Sigmoid colon (tissue), 7 donors: ENCODE results near the gene BRME1. TPM values are rescaled to one million over a fixed set of nuclear protein-coding genes. Genes with fewer than 3 reads are reported as not detected.

Source experiments
- DNase-seq: peaks from one replicate; pipeline ENCODE4 v3.0.0-alpha.2; 2019
- H3K27ac ChIP-seq, 4 donors: fragments of 200-600 bp; sonication (generic); one replicate each; pipeline ENCODE4 v1.5.1; 2016 to 2019; ENCODE audit warnings: mild to moderate bottlenecking in 1 of 4
- H3K27me3 ChIP-seq, 3 donors: fragments of 200-600 bp; sonication (generic); one replicate each; pipeline ENCODE4 v1.5.1; 2019; ENCODE audit warnings: mild to moderate bottlenecking in 1 of 3
- H3K36me3 ChIP-seq, 4 donors: fragments of 200-600 bp; sonication (generic); one replicate each; pipeline ENCODE4 v1.5.1; 2016 to 2019
- H3K4me1 ChIP-seq, 4 donors: fragments of 200-600 bp; sonication (generic); one replicate each; pipeline ENCODE4 v1.5.1; 2017 to 2019
- H3K4me3 ChIP-seq, 4 donors: fragments of 200-600 bp; sonication (generic); one replicate each; pipeline ENCODE4 v1.5.1; 2017 to 2019; ENCODE audit warnings: mild to moderate bottlenecking in 2 of 4, moderate library complexity in 1 of 4
- H3K9me3 ChIP-seq, 4 donors: fragments of 200-600 bp in 3 of 4; sonication (generic) in 3 of 4; one replicate each; pipeline versions ENCODE4 v1.5.1 to v1.6.1; 2013 to 2019
- CTCF ChIP-seq, 4 experiments: fragments of 450-650 bp in 3 of 4; fragments of 200-600 bp in 1 of 4; IDR thresholded peaks; one replicate each; pipeline ENCODE4 v1.5.1; 2016 to 2019; ENCODE audit warnings: antibody characterized with exemption in 4 of 4, mild to moderate bottlenecking in 3 of 4, moderate library complexity in 2 of 4
- EP300 ChIP-seq, 4 donors: sonication (generic); formaldehyde crosslinking; IDR thresholded peaks; one replicate each; pipeline ENCODE4 v1.6.1; 2017; ENCODE audit warnings: antibody characterized with exemption in 4 of 4
- POLR2A ChIP-seq, 2 donors: fragments of 450-650 bp; IDR thresholded peaks; one replicate each; pipeline ENCODE4 v1.6.1; 2016; ENCODE audit warnings: antibody characterized with exemption in 2 of 2, mild to moderate bottlenecking in 2 of 2, moderate library complexity in 2 of 2
- POLR2AphosphoS5 ChIP-seq, 4 donors: sonication (generic); formaldehyde crosslinking; IDR thresholded peaks; one replicate each; pipeline ENCODE4 v1.6.1; 2017; ENCODE audit warnings: antibody characterized with exemption in 4 of 4
- WGBS, 2 donors: extraction: QIAGEN DNeasy Blood & Tissue Kit; methylation state at CpG; one replicate each; pipeline ENCODE4 v1.1.7; 2013; 5-methylcytosine and 5-hydroxymethylcytosine counted together
- intact Hi-C: fragments of 100-400 bp; cut with DNase I; formaldehyde crosslinking; loops from one replicate; pipeline ENCODE4 v1.15.1; 2023
- polyA plus RNA-seq, 3 donors: library from polyadenylated mRNA; stranded (reverse); fragments of 200-250 nt; gene quantifications; one replicate each; pipeline ENCODE4 v1.2.3, GENCODE V29; 2013
- total RNA-seq, 4 donors: library from RNA; depleted of rRNA; stranded (reverse); fragments of >200 nt; gene quantifications; one replicate each; pipeline ENCODE4 v1.1.0, GENCODE V29; 2016
- donor health status: healthy with polysubstance abuse.
- donor health status: Bipolar disorder and iron deficiency.
- donor health status: healthy.

The BRME1 gene
- total and polyA plus RNA-seq, 7 donors: 0.99 to 9.0 (median 1.8) TPM

GRCh38 chr19:13876834-13877233 is 29.1 kb downstream of the BRME1 start, which contains the start of gene NANOS3:
TSS of gene NANOS3 (plus strand) at chr19:13877134. CDS start at chr19:13877249, 115 bp downstream.
- Histone ChIP-seq H3K27ac (no peak within 1 kb of the TSS), H3K4me1 (peaks cover 0 to 36% (median 27%) of the 10 kb centered on the region in 4 donors), H3K9me3 (no peaks in the 10 kb centered on the region), H3K4me3 (no peak within 1 kb of the TSS), H3K36me3 (no peaks in the 10 kb centered on the region), H3K27me3 (peaks cover 0 to 10% (median 4%) of the 10 kb centered on the region in 3 donors)
- whole genome bisulfite sequencing, 2 donors: 38 to 52% methylated on average over 5 of the region's 5 CpGs
- no peak for TF ChIP-seq CTCF (IDR thresholded peaks at IDR 0.05)
- no peak for TF ChIP-seq EP300 (IDR thresholded peaks at IDR 0.05)
- no peak for TF ChIP-seq POLR2A (IDR thresholded peaks at IDR 0.05)
- no peak for TF ChIP-seq POLR2AphosphoS5 (IDR thresholded peaks at IDR 0.05)
- no peak for DNase-seq
- intact Hi-C loops: no loop called here

GRCh38 chr19:13875824-13876223 is 30.1 kb downstream of the BRME1 start:
- Histone ChIP-seq H3K27ac (no peak overlapping the region), H3K9me3 (no peaks in the 10 kb centered on the region), H3K27me3 (peaks cover 0 to 10% (median 4%) of the 10 kb centered on the region in 3 donors), H3K4me1 (peaks cover 0 to 26% (median 23%) of the 10 kb centered on the region in 4 donors), H3K36me3 (no peaks in the 10 kb centered on the region), H3K4me3 (no peak overlapping the region)
- 94 to 95% methylated on average over 5 of the region's 5 CpGs for WGBS, 2 donors
- no peak for DNase-seq
- intact Hi-C loops: no loop called here
- TF ChIP-seq POLR2A (IDR thresholded peaks at IDR 0.05): no peak
- no peak for TF ChIP-seq EP300 (IDR thresholded peaks at IDR 0.05)
- no peak for TF ChIP-seq CTCF (IDR thresholded peaks at IDR 0.05)
- TF ChIP-seq POLR2AphosphoS5 (IDR thresholded peaks at IDR 0.05): no peak

- WGBS, 2 donors: 72 to 75% methylated on average over 35 of the region's 35 CpGs
- peaks cover 0 to 12% (median 9%) of the 10 kb centered on the region in 4 donors for H3K4me1 ChIP-seq
- intact Hi-C loops: no loop called here
- H3K9me3 ChIP-seq: no peaks in the 10 kb centered on the region
- H3K27ac ChIP-seq: no peak overlapping the region
- TF ChIP-seq EP300 (IDR thresholded peaks at IDR 0.05) (no peak), POLR2AphosphoS5 (IDR thresholded peaks at IDR 0.05) (no peak), CTCF (IDR thresholded peaks at IDR 0.05) (no peak), POLR2A (IDR thresholded peaks at IDR 0.05) (no peak)
- H3K27me3 ChIP-seq: peaks cover 0 to 10% (median 4%) of the 10 kb centered on the region in 3 donors
- no peak overlapping the region for H3K4me3 ChIP-seq
- no peak for DNase-seq
- H3K36me3 ChIP-seq: no peaks in the 10 kb centered on the region
Observed at GRCh38 chr19:13873834-13874515, 31.9 kb downstream of the BRME1 start.

DNA sequence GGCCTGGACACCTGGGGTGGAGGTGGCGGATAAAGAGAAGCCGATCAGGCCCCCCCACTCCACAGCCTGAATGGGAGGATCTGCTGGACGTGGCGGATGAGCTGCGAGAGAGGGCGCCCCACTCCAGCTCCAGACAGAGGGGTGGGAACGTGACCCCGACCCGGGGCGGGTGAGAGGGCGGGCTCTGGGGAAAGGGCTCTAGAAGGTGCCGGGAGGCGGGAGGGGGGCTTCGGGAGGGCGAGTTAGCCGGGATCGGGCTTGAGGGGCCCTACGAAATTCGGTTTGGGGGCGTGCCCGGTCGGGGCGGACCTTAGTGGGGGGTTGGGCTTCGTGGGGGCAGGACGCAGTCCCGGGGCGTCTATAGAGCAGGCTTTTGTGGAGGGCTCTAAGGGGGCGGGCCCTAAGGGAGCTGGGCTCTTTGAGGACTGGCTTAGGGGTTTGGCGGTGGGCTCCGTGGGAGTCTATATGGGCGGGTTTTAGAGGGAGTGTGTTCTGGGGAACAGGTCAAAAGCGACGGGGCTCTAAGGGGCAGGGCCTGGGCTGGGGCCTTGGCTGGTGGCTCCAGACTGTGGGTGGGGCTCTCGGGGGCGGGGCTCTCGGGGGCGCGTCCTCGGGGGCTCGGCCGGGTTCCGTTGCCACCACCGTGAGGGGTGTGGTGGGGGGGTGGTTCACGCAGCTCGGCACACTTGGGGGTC is 33.1 kb downstream of the BRME1 start:
- no peaks in the 10 kb centered on the region for H3K36me3 ChIP-seq
- no peak for TF ChIP-seq CTCF (IDR thresholded peaks at IDR 0.05)
- no peak for TF ChIP-seq POLR2AphosphoS5 (IDR thresholded peaks at IDR 0.05)
- no peak for TF ChIP-seq EP300 (IDR thresholded peaks at IDR 0.05)
- no peak for TF ChIP-seq POLR2A (IDR thresholded peaks at IDR 0.05)
- no peak for DNase-seq
- peaks cover 0 to 10% (median 4%) of the 10 kb centered on the region in 3 donors for H3K27me3 ChIP-seq
- no peak overlapping the region for H3K27ac ChIP-seq
- peaks cover 0 to 12% (median 9%) of the 10 kb centered on the region in 4 donors for H3K4me1 ChIP-seq
- intact Hi-C loops: no loop called here
- 2 to 4% methylated on average over 45 of the region's 45 CpGs for WGBS, 2 donors
- H3K9me3 ChIP-seq: no peaks in the 10 kb centered on the region
- H3K4me3 ChIP-seq: peak overlapping the region; percentile 20 to 47 (median 36)
